SK-MEL-5 (cell line): ENCODE results near the gene SRRM4. TPM values are rescaled to one million over a fixed set of nuclear protein-coding genes. Genes with fewer than 3 reads are reported as not detected.

Experiments
- DNase-seq: peaks from one replicate; pipeline ENCODE4 v3.0.0-alpha.2; 2016; ENCODE audit warnings: low read depth, low spot score
- in situ Hi-C: cut with HindIII; loops from 2 replicates; pipeline ENCODE4 v1.10.0; 2016; ENCODE audit warnings: low sequenced_read_pairs, high pct_unique_total_duplicates, low pct_unique_long_range_greater_than_20kb
- total RNA-seq: library from RNA; depleted of rRNA; stranded (reverse); fragments of >200 nt; shearing (Covaris generic); gene quantifications from 2 replicates; pipeline ENCODE4 v1.2.3, GENCODE V29; 2014

The SRRM4 gene
- total RNA-seq, 1 experiment from 2014 or later, result not detected

GRCh38 chr12:119050663-119051062 is 69.3 kb downstream of the SRRM4 start:
- in situ Hi-C loops, result no loop called here
- no peak for DNase-seq

- in situ Hi-C loops, result no loop called here
These were observed 70.1 kb downstream of the SRRM4 start for GRCh38 chr12:119051474-119051873.

GRCh38 chr12:119052001-119052400 is 70.7 kb downstream of the SRRM4 start:
- in situ Hi-C loops, result no loop called here
- DNase-seq, result no peak

More at GRCh38 chr12:119051474-119051873, 70.1 kb downstream of the SRRM4 start:
- no peak for DNase-seq

- no peak for DNase-seq
- in situ Hi-C loops, result no loop called here
These were observed 74.6 kb downstream of the SRRM4 start for GRCh38 chr12:119055977-119056376.

GRCh38 chr12:119060847-119061796 is 79.8 kb downstream of the SRRM4 start:
- DNase-seq, result peak; percentile 47
- in situ Hi-C loops, result no loop called here

- DNase-seq, result peak; percentile 2
- in situ Hi-C loops, result no loop called here
These were observed 87.0 kb downstream of the SRRM4 start for GRCh38 chr12:119068129-119068856.

GRCh38 chr12:119069147-119069642 is 87.9 kb downstream of the SRRM4 start:
- peak; percentile 16 for DNase-seq

GRCh38 chr12:119071176-119071575 is 89.8 kb downstream of the SRRM4 start:
- in situ Hi-C loops, result no loop called here
- DNase-seq, result no peak

More at GRCh38 chr12:119069147-119069642, 87.9 kb downstream of the SRRM4 start:
- in situ Hi-C loops, result no loop called here

- in situ Hi-C loops, result no loop called here
- no peak for DNase-seq
These were observed 90.4 kb downstream of the SRRM4 start for GRCh38 chr12:119071638-119072231.

GRCh38 chr12:119072440-119072839 is 91.1 kb downstream of the SRRM4 start:
- in situ Hi-C loops, result no loop called here
- DNase-seq, result no peak

GRCh38 chr12:119075222-119075787 is 94.0 kb downstream of the SRRM4 start:
- in situ Hi-C loops, result no loop called here
- DNase-seq, result no peak

GRCh38 chr12:119075918-119076317 is 94.6 kb downstream of the SRRM4 start:
- no peak for DNase-seq
- in situ Hi-C loops, result no loop called here

GRCh38 chr12:119079530-119079929 is 98.2 kb downstream of the SRRM4 start:
- no peak for DNase-seq

GRCh38 chr12:119082016-119082415 is 100.7 kb downstream of the SRRM4 start:
- DNase-seq, result no peak
- in situ Hi-C loops, result no loop called here

More at GRCh38 chr12:119079530-119079929, 98.2 kb downstream of the SRRM4 start:
- in situ Hi-C loops, result no loop called here

GRCh38 chr12:119082496-119082895 is 101.2 kb downstream of the SRRM4 start:
- in situ Hi-C loops, result no loop called here
- DNase-seq, result no peak

GRCh38 chr12:119088685-119089379 is 107.5 kb downstream of the SRRM4 start:
- in situ Hi-C loops, result no loop called here
- no peak for DNase-seq

GRCh38 chr12:119089380-119090013 is 108.2 kb downstream of the SRRM4 start:
- peak; percentile 17 for DNase-seq
- in situ Hi-C loops, result no loop called here
